ENCODE measurements around the gene PLEKHH1.
"Not testable (repeated sequence)": the region's sequence is repeated elsewhere in the genome, so short reads cannot be mapped to it uniquely, and the experiment has no call there.

PLEKHH1 gene

GRCh38 chr14:67583711-67584644 is 50.9 kb downstream of the PLEKHH1 start:
- no peak for DNase-seq (ENCODE audit: low read depth)

DNA sequence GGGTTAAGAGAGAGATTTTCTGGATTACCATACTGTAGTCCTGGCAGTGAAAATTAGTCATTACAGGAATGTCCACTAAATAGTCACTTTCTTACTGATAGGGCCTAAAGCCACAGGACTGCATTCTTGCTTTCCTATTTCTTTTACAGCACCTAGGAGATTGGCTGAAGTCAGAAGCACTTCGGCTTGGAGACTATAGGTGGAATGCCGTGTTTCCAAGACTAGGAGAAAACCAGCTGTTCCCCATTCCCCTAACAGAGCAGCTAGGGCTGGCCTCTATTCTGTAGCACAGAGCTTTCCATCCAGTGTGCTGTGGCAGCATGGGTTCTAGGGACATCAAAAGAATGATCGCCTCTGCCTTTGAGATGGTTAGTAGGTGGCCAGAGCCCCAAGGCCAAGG is 51.9 kb downstream of the PLEKHH1 start:
- no peak for DNase-seq (ENCODE audit: low read depth)

DNA sequence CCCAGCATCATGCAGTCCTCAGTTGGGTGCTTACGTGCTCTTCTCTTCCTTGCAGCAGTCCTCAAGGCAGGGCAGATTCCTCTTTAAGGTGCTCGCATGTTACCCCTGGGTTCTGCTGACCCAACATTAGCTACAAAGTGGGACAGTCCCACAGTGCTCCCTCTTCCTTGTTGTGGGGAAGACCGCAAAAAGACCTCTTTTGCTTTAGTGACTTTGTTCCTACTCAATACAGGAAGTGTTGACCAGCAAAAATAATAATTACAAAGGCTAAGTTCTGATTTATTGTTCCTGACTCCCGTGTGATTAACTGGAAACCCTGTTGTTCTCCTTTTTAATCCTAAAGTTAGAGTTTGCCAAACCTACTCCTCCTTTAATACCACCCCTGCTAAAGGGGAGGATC is 53.3 kb downstream of the PLEKHH1 start:
- no peak for DNase-seq (ENCODE audit: low read depth)

DNA sequence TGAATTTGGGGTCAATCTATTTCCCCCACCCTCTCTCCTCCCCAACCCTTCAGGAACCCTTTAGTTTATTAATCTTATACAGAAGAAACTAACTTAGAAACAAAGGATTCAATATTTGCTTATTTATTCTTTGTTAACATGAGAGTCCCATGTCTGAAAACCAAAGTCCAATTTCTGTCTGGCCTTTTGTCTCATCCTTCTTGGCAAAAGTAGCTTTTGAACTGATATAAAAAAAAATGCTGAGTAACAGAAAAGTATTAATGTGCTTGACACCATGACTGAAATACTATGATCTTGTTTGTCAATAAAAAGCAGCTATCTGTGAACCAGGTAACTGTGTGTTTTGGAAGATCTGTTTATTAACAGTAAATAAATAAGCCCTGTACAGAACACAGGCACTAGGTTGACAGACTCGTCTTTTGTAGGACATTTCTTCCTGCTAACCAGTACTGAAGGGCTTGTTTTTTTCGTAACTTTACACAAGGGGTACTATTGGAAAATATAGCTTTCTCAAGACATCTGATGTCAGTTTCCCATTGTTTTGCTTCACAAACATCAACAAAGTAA is 56.2 kb downstream of the PLEKHH1 start:
- no peak for DNase-seq (ENCODE audit: low read depth)

DNA sequence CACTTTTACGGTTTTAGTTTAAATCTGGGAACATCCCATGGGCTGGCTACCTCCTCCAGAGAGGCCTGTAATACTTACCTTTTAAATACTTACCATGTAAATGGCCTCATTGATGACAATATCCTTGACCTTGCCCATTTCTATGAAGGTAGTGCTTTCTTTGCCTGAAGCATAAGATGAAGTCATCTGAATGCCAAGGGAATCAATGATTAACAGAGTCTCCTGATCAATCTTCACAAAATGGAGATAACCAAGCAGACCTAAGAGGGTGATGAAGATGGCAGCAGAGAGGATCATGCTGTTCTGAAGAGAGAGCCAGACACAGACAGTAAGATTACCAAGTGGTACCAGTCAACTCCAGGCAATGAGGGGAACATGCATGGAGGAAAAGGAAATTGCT is 60.6 kb downstream of the PLEKHH1 start:
- DNase-seq (ENCODE audit: low read depth): not testable (repeated sequence)

GRCh38 chr14:67595392-67595791 is 62.3 kb downstream of the PLEKHH1 start:
- DNase-seq (ENCODE audit: low read depth): no peak

DNA sequence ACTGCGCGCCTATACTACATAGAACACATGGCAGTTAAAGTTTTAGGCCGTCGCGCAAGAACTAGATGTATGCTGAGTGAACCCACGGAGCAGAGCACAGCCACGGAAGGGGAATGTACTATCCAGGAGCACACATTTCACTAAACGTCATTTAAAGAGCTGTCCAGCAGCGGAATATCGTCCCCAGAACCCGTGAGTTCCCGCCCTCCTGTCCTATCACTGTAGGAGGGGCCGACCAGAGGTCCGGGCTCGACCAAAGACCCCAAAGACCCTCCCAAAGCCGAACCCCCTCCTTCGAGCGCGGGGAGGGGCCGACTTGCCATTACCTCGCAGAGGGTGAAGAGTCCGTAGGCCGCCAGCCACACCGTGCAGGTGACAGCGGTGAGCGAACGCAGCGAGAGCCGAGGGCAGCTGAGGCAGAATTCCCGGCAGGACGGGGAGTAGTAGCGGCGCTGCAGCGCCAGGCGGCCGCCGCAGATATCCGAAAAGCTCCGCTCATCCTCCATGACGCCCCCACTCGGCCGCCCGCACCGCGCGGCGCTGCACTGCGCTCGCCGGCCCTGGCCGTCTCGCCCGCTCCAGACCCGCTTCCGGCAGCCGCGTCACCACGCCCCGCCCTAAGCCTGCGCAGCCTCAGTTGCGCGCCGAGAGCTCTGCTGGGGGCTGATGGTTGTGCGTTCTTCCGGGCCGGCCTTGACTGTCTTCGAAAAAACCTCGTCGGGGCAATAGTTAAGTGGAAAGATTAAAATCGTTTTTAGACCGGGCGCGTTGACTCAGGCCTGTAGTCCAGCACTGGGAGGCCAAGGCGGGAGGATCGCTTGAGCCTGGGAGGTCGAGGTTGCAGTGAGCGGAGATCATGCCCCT is 66.8 kb downstream of the PLEKHH1 start, which contains the start of gene PIGH:
TSS of gene PIGH (minus strand) at position 571 of the 864 bp plus-strand sequence. CDS start at position 506, 65 bp downstream.
- DNase-seq (ENCODE audit: low read depth): no peak

DNA sequence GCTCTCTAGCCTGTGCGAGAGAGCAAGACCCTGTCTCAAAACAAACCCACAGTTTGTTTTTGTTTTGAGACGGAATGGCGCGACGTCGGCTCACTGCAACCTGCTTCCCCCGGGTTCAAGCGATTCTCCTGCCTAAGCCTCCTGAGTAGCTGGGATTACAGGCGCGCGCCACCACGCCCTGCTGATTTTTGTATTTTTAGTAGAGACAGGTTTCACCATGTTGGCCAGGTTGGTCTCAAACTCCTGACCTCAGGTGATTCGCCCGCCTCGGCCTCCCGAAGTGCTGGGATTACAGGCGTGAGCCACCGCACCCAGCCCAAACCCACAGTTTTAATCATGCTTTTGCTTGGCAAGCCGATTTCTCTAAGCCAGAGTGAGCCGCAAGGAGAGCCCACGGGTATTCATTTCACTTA is 67.5 kb downstream of the PLEKHH1 start:
- DNase-seq (ENCODE audit: low read depth): not testable (repeated sequence)

DNA sequence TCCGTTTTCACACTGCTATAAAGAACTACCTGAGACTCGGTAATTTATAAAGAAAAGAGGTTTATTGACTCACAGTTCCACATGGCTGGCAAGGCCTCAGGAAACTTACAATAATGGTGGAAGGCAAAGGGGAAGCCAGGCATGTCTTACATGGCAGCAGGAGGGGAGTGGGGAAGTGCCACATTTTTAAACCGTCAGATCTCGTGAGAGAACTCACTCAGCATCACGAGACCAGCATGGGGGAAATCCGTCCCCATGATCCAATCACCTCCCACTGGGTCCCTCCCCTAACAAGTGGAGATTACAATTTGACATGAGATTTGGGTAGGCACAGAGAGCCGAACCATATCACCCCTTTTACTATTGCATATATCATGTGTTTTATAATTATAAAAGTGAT is 69.0 kb downstream of the PLEKHH1 start:
- no peak for DNase-seq (ENCODE audit: low read depth)

GRCh38 chr14:67602995-67603545 is 70.0 kb downstream of the PLEKHH1 start:
- no peak for DNase-seq (ENCODE audit: low read depth)

DNA sequence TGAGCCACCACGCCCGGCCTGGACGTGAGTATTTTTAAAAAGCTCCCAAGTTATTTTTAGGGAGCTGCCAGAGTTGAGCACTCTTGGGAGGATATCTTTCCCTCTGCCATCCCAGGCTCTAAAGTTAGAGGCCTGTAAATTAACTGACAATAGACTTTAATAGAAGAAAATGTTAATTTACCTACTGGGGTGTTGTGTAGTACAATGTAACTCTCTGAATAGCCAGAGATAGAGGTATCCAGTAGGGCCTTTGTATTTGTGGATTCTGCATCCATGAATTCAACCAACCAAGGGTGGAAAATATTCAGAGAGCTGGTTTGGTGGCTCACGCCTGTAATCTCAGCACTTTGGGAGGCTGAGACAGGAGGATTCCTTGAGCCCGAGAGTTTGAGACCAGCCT is 74.6 kb downstream of the PLEKHH1 start:
- no peak for DNase-seq (ENCODE audit: low read depth)

GRCh38 chr14:67609642-67610310 is 76.7 kb downstream of the PLEKHH1 start:
- DNase-seq (ENCODE audit: low read depth): no peak

DNA sequence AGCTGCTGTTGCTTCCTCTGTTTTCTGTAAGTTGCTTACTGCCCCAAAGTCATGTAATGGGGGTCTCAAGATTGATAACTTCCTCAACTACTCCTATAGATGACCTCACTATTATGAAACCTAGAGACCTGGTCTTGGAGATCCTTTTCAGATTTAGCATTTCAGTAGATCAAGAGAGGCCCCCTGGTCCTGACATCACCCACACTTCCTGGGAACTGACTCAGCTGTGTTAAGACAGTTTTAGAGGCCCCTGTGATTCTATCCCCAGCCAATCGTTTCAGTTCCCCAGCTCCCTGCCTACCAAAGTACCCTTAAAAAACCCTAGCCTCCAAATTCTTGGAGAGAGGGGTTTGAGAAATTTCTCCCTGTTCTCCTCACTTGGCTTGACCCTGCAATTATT is 77.4 kb downstream of the PLEKHH1 start:
- no peak for DNase-seq (ENCODE audit: low read depth)

GRCh38 chr14:67618617-67619063 is 85.5 kb downstream of the PLEKHH1 start:
- DNase-seq (ENCODE audit: low read depth): no peak

GRCh38 chr14:67619446-67620216 is 86.5 kb downstream of the PLEKHH1 start, which contains the start of gene ARG2:
ARG2 (plus strand) TSS chr14:67619920; CDS start chr14:67619978, 58 bp downstream.
- peak; percentile 55 for DNase-seq (ENCODE audit: low read depth)

DNA sequence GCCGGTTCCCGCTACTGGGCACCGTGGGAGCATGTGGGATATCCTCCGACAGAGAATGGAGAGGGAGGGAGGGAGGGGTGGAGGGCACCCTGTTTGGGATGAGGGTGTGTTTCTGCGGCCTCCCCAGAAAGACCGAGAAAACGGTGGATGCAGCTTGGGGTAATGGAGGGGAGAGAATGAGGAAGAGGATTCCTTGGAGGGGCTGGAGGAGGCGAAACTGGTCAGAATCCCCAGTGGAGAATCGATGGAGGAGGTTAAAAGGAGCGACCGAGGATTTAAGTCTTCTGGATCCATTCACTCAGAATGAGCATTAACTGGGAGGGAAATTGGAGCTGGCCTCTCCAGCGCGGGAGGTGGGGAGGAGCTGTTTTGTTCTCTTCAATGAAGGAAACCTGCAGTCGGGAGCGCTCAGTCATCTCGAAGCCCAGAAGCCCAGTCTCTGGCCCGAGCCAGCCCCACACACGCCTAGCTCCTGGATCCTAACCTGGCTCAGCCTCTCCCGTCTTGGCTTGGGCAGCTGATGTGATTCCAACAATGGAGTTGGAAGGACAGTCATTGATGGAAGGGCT is 87.2 kb downstream of the PLEKHH1 start:
- no peak for DNase-seq (ENCODE audit: low read depth)

- peak; percentile 61 for DNase-seq (ENCODE audit: low read depth)
Measured at GRCh38 chr14:67622675-67623074, 89.6 kb downstream of the PLEKHH1 start.

DNA sequence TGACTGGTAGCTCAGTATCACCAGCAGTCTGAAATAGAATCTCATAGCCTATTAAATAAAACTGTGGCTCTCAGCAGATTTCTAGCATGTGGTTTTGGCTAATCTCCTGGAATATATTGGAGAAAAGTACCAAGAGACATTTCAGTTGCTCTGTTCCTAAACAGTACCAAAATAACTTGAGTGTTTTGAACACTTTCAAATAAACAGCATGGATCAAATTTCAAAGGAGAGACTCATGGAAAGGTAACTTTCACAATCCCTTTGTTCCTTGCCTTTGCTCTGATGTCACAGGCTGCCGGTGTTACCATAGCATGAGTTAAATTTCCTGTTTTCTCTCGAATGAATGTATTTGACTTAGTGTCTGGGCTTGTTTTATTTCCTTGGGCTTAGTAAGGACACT is 90.0 kb downstream of the PLEKHH1 start:
- no peak for DNase-seq (ENCODE audit: low read depth)

DNA sequence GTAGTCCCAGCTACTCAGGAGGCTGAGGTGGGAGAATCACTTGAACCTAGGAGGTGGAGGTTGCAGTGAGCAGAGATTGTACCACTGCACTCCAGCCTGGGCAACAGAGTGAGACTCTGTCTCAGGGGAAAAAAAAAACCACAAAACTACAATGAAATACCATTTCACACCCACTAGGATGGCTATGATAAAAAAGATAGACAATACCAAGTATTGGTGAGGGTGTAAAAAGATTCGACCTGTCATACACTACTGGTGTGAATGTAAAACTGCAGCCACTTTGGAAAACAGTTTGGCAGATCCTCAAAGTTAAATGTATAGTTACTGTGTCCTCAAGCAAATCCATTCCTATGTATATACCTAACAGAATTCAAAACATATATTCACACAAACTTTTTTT is 93.0 kb downstream of the PLEKHH1 start:
- not testable (repeated sequence) for DNase-seq (ENCODE audit: low read depth)

DNA sequence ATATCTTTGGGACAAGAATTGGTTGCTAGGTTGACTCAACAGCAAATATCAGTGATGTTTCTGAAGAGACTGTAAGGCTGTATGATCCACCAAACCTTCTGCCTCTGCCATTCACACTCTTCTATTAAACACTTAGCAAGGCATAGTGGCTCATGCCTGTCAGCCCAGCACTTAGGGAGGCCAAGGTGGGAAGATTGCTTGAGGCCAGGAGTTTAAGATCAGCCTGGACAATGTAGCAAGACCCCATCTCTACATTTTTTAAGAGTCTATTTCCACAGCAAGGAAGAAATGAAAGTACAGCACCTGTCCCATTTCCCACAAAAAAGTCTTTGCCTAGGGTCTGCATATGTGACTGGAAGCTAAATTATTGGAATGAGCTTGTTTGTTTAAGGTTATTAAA is 94.4 kb downstream of the PLEKHH1 start:
- no peak for DNase-seq (ENCODE audit: low read depth)
